Trophoblast cell (in vitro differentiated cells and primary cell): ENCODE measurements around the gene CEP192.

Source experiments
- DNase-seq, 2 donors: peaks; one replicate each; pipeline ENCODE4 v3.0.0-alpha.2; 2016
- H2AFZ ChIP-seq: 2 replicates; pipeline ENCODE4 v1.6.1; 2013; ENCODE audit warnings: low read length, moderate library complexity, mild to moderate bottlenecking; ENCODE audit not compliant: insufficient read depth, poor library complexity
- H2AK5ac ChIP-seq: 2 replicates; pipeline ENCODE4 v1.6.1; 2013; ENCODE audit warnings: mild to moderate bottlenecking, low read length
- H2BK120ac ChIP-seq: 2 replicates; pipeline ENCODE4 v1.6.1; 2013; ENCODE audit warnings: low read length, mild to moderate bottlenecking, moderate library complexity; ENCODE audit not compliant: insufficient read depth, poor library complexity
- H2BK12ac ChIP-seq: 2 replicates; pipeline ENCODE4 v1.6.1; 2013; ENCODE audit warnings: mild to moderate bottlenecking, low read length, moderate library complexity
- H2BK5ac ChIP-seq: 2 replicates; pipeline ENCODE4 v1.6.1; 2013; ENCODE audit warnings: low read length, low read depth, moderate library complexity, mild to moderate bottlenecking; ENCODE audit not compliant: poor library complexity
- H3K14ac ChIP-seq: 2 replicates; pipeline ENCODE4 v1.6.1; 2013; ENCODE audit warnings: mild to moderate bottlenecking, low read length
- H3K18ac ChIP-seq: 2 replicates; pipeline ENCODE4 v1.6.1; 2013; ENCODE audit warnings: mild to moderate bottlenecking, low read length
- H3K23ac ChIP-seq: 2 replicates; pipeline ENCODE4 v1.6.1; 2013; ENCODE audit warnings: low read length
- H3K27ac ChIP-seq: 2 replicates; pipeline ENCODE4 v1.5.1; 2013; ENCODE audit warnings: low read depth, mild to moderate bottlenecking, inconsistent platforms, low read length, moderate library complexity
- H3K27me3 ChIP-seq: 2 replicates; pipeline ENCODE4 v1.6.1; 2013; ENCODE audit warnings: inconsistent platforms, mild to moderate bottlenecking, low read length, moderate library complexity; ENCODE audit not compliant: insufficient read depth
- H3K36me3 ChIP-seq, 2 experiments: 1 replicate in 1 of 2; 2 replicates in 1 of 2; pipeline ENCODE4 v1.6.1; 2013; ENCODE audit warnings: low read length in 2 of 2, mild to moderate bottlenecking in 2 of 2, moderate library complexity in 1 of 2; ENCODE audit not compliant: insufficient read depth in 2 of 2, control insufficient read depth in 1 of 2
- H3K4ac ChIP-seq: 2 replicates; pipeline ENCODE4 v1.6.1; 2013; ENCODE audit warnings: low read depth, mild to moderate bottlenecking, low read length, moderate library complexity
- H3K4me1 ChIP-seq, 2 experiments: 1 replicate in 1 of 2; 2 replicates in 1 of 2; pipeline ENCODE4 v1.6.1; 2013; ENCODE audit warnings: low read length in 2 of 2, mild to moderate bottlenecking in 2 of 2, moderate library complexity in 1 of 2; ENCODE audit not compliant: insufficient read depth in 2 of 2, control insufficient read depth in 1 of 2
- H3K4me2 ChIP-seq: 2 replicates; pipeline ENCODE4 v1.6.1; 2013; ENCODE audit warnings: inconsistent platforms, mild to moderate bottlenecking, low read length, moderate library complexity
- H3K4me3 ChIP-seq: 2 replicates; pipeline ENCODE4 v1.5.1; 2013; ENCODE audit warnings: mild to moderate bottlenecking, low read depth, low read length, inconsistent platforms
- H3K79me1 ChIP-seq: one replicate; pipeline ENCODE4 v1.6.1; 2013; ENCODE audit warnings: low read length
- H3K79me2 ChIP-seq: 2 replicates; pipeline ENCODE4 v1.6.1; 2013; ENCODE audit warnings: low read length, mild to moderate bottlenecking; ENCODE audit not compliant: control insufficient read depth, insufficient read depth, poor library complexity
- H3K9ac ChIP-seq: 2 replicates; pipeline ENCODE4 v1.6.1; 2013; ENCODE audit warnings: mild to moderate bottlenecking, low read length
- H3K9me3 ChIP-seq: 2 replicates; pipeline ENCODE4 v1.6.1; 2013; ENCODE audit warnings: low read depth, mild to moderate bottlenecking, control low read depth, inconsistent platforms, low read length; ENCODE audit not compliant: insufficient read depth
- H4K12ac ChIP-seq: 2 replicates; pipeline ENCODE4 v1.6.1; 2013; ENCODE audit warnings: low read depth, mild to moderate bottlenecking, low read length, moderate library complexity
- H4K8ac ChIP-seq: 2 replicates; pipeline ENCODE4 v1.6.1; 2013; ENCODE audit warnings: low read depth, mild to moderate bottlenecking, low read length, moderate library complexity
- H4K91ac ChIP-seq: one replicate; pipeline ENCODE4 v1.6.1; 2013; ENCODE audit warnings: low read depth, mild to moderate bottlenecking, low read length, moderate library complexity
- WGBS: extraction: QIAGEN DNeasy Blood & Tissue Kit; methylation state at CpG from one replicate; pipeline ENCODE4 v1.1.7; 2013; ENCODE audit warnings: missing lambda C conversion rate; ENCODE audit not compliant: insufficient read length, insufficient coverage; ENCODE audit errors: extremely low coverage; 5-methylcytosine and 5-hydroxymethylcytosine counted together

CEP192 gene

GRCh38 chr18:13036622-13037320 lies 45.6 kb downstream of the CEP192 start:
- peaks cover 3% of the 10 kb centered on the region for H3K9me3 ChIP-seq
- no peak overlapping the region for H4K8ac ChIP-seq
- H3K18ac ChIP-seq = no peak overlapping the region
- no peak overlapping the region for H2BK12ac ChIP-seq
- no peak overlapping the region for H2AK5ac ChIP-seq
- no peak overlapping the region for H3K27ac ChIP-seq
- H3K4me2 ChIP-seq = no peak overlapping the region
- H3K4me3 ChIP-seq = no peak overlapping the region
- peaks cover 14 to 16% of the 10 kb centered on the region in 2 experiments for H3K36me3 ChIP-seq
- WGBS = no CpG with 5 or more reads among the region's 7 CpGs
- no peak overlapping the region for H2BK120ac ChIP-seq
- H3K14ac ChIP-seq = no peak overlapping the region
- no peaks in the 10 kb centered on the region for H3K79me2 ChIP-seq
- no peak for DNase-seq
- H3K23ac ChIP-seq = no peak overlapping the region
- H3K79me1 ChIP-seq = no peaks in the 10 kb centered on the region
- H3K4me1 ChIP-seq = peaks cover 0 to 2% of the 10 kb centered on the region in 2 experiments
- no peak overlapping the region for H2BK5ac ChIP-seq
- no peak overlapping the region for H4K91ac ChIP-seq
- no peak overlapping the region for H3K9ac ChIP-seq
- H3K4ac ChIP-seq = no peak overlapping the region
- peak overlapping the region; percentile 17 for H2AFZ ChIP-seq
- H3K27me3 ChIP-seq = no peaks in the 10 kb centered on the region
- no peak overlapping the region for H4K12ac ChIP-seq

GRCh38 chr18:13039806-13040205 lies 48.6 kb downstream of the CEP192 start:
- no peaks in the 10 kb centered on the region for H3K79me2 ChIP-seq
- H3K79me1 ChIP-seq = no peaks in the 10 kb centered on the region
- no peak overlapping the region for H2BK5ac ChIP-seq
- H2BK120ac ChIP-seq = no peak overlapping the region
- H3K36me3 ChIP-seq = peaks cover 11% of the 10 kb centered on the region in 2 experiments
- no peak overlapping the region for H3K18ac ChIP-seq
- H3K4me1 ChIP-seq = no peaks in the 10 kb centered on the region
- DNase-seq = no peak
- no peak overlapping the region for H3K27ac ChIP-seq
- H3K4ac ChIP-seq = no peak overlapping the region
- H4K12ac ChIP-seq = no peak overlapping the region
- no peak overlapping the region for H4K91ac ChIP-seq
- H2AK5ac ChIP-seq = no peak overlapping the region
- H3K27me3 ChIP-seq = no peaks in the 10 kb centered on the region
- H4K8ac ChIP-seq = no peak overlapping the region
- no peak overlapping the region for H2AFZ ChIP-seq
- WGBS = no CpG with 5 or more reads among the region's 1 CpG
- no peak overlapping the region for H3K23ac ChIP-seq
- H3K4me3 ChIP-seq = no peak overlapping the region
- no peak overlapping the region for H3K14ac ChIP-seq
- no peak overlapping the region for H3K4me2 ChIP-seq
- H2BK12ac ChIP-seq = no peak overlapping the region
- H3K9me3 ChIP-seq = peaks cover 2% of the 10 kb centered on the region
- H3K9ac ChIP-seq = no peak overlapping the region

GRCh38 chr18:13043066-13043465 lies 51.9 kb downstream of the CEP192 start:
- no peak overlapping the region for H3K4me3 ChIP-seq
- no peaks in the 10 kb centered on the region for H3K79me1 ChIP-seq
- H3K79me2 ChIP-seq = no peaks in the 10 kb centered on the region
- no peak overlapping the region for H4K8ac ChIP-seq
- H3K27me3 ChIP-seq = no peaks in the 10 kb centered on the region
- H3K36me3 ChIP-seq = peaks cover 3 to 6% of the 10 kb centered on the region in 2 experiments
- no peaks in the 10 kb centered on the region for H3K4me1 ChIP-seq
- H2AK5ac ChIP-seq = no peak overlapping the region
- no peak overlapping the region for H3K4ac ChIP-seq
- H4K12ac ChIP-seq = no peak overlapping the region
- H2AFZ ChIP-seq = no peak overlapping the region
- no peak overlapping the region for H3K27ac ChIP-seq
- H3K4me2 ChIP-seq = no peak overlapping the region
- no peak overlapping the region for H2BK5ac ChIP-seq
- H3K23ac ChIP-seq = no peak overlapping the region
- WGBS = no CpG with 5 or more reads among the region's 4 CpGs
- H4K91ac ChIP-seq = no peak overlapping the region
- no peak overlapping the region for H3K18ac ChIP-seq
- no peak overlapping the region for H2BK12ac ChIP-seq
- H2BK120ac ChIP-seq = no peak overlapping the region
- H3K14ac ChIP-seq = no peak overlapping the region
- DNase-seq = no peak
- no peak overlapping the region for H3K9ac ChIP-seq
- peaks cover 4% of the 10 kb centered on the region for H3K9me3 ChIP-seq

- Histone ChIP-seq H3K4me1 (no peaks in the 10 kb centered on the region), H3K9ac (no peak overlapping the region), H3K27ac (no peak overlapping the region), H3K9me3 (peaks cover 3% of the 10 kb centered on the region), H4K8ac (no peak overlapping the region), H3K27me3 (no peaks in the 10 kb centered on the region), H4K12ac (no peak overlapping the region), H3K14ac (no peak overlapping the region), H3K4me3 (no peak overlapping the region), H3K23ac (no peak overlapping the region), H3K4ac (no peak overlapping the region), H4K91ac (no peak overlapping the region), H3K18ac (no peak overlapping the region), H3K36me3 (peaks cover under 1 to 11% of the 10 kb centered on the region in 2 experiments), H2BK12ac (no peak overlapping the region), H2BK120ac (no peak overlapping the region), H2BK5ac (no peak overlapping the region), H3K79me1 (no peaks in the 10 kb centered on the region), H3K4me2 (no peak overlapping the region), H2AFZ (no peak overlapping the region), H3K79me2 (no peaks in the 10 kb centered on the region), H2AK5ac (no peak overlapping the region)
- no CpG with 5 or more reads among the region's 6 CpGs for WGBS
- no peak for DNase-seq
Observed at GRCh38 chr18:13048061-13048595, 57.0 kb downstream of the CEP192 start.
